Type B pancreatic cell (in vitro differentiated cells): Measurements from ENCODE around the gene CEP112. TPM values are rescaled to one million over a fixed set of nuclear protein-coding genes. Genes with fewer than 3 reads are reported as not detected.

Experiments used
- DNase-seq: peaks from one replicate; pipeline ENCODE4 v3.0.0; 2021; ENCODE audit warnings: mixed read lengths; ENCODE audit not compliant: unreplicated experiment; ENCODE audit errors: extremely low spot score
- H3K27ac Mint-ChIP-seq: 2 replicates; pipeline ENCODE4 v1.8.0; 2021; ENCODE audit warnings: mild to moderate bottlenecking, mixed read lengths
- H3K27me3 Mint-ChIP-seq: 2 replicates; pipeline ENCODE4 v1.8.0; 2021; ENCODE audit warnings: mixed read lengths
- H3K36me3 Mint-ChIP-seq: 2 replicates; pipeline ENCODE4 v1.8.0; 2021; ENCODE audit warnings: mixed read lengths
- H3K4me1 Mint-ChIP-seq: one replicate; pipeline ENCODE4 v1.8.0; 2021; ENCODE audit warnings: mixed read lengths; ENCODE audit not compliant: unreplicated experiment
- H3K4me3 Mint-ChIP-seq: 2 replicates; pipeline ENCODE4 v1.8.0; 2021; ENCODE audit warnings: mild to moderate bottlenecking, mixed read lengths
- H3K9me3 Mint-ChIP-seq: 2 replicates; pipeline ENCODE4 v1.8.0; 2021; ENCODE audit warnings: mixed read lengths
- long read RNA-seq: library from polyadenylated mRNA; unstranded; transcript quantifications from one replicate; pipeline ENCODE4 v2.0.0, GENCODE V29; 2020
- total RNA-seq: library from RNA; stranded (reverse); gene quantifications from 2 replicates; pipeline ENCODE4 v1.2.1, GENCODE V29; 2021; ENCODE audit warnings: low replicate concordance
- TF ChIP-seq, protein P1 (sequence below): fragments of 200-600 bp; sonication (generic); conservative IDR thresholded peaks from 2 replicates; pipeline ENCODE4 v1.5.0; 2021; ENCODE audit warnings: antibody characterized with exemption, mild to moderate bottlenecking

CEP112 gene
- total RNA-seq: 4.6 and 18.0 TPM in 2 replicates
- long read RNA-seq, partial matches to known transcripts: 3 of 10 reads
- long read RNA-seq, other reads (novel, unspliced or antisense): 6 of 10 reads

DNA sequence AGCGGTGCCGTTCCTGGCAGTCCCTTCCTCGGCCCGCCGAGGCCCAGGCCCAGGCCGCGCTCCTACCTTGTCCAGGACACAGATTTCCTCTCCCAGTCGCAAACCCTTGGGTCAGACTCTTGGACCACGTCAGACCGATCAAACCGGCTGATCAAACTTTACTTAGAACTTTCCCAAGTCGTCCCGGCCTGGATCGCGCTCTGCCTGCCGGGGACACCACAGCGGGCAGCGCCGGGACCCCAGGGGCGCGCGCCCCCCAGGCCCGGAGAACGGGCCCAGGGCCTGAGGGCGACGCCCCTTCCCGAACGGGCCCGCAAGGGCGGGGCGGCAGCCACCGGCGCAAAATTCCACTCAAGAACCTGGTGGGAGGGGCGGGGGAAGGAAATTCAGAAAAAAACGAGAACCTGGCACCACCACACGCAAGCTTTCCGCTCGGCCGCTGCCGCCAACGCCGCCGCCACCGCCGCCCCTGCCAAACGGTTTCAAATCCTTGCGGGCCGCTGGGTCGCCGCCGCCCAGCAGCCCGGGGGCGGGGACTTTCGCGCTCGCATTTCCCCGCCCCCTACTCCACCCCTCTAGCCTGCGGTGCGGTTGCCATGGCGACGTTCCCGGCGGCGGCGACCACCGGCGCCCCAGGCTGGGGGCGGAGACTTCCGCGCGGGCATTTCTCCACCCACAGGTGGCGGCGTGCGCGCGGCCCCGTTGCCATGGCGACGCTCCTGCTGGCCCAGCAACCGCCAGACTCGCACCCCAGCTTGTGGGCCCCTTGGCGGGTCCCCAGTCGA is at the start of gene CEP112:
TSS of gene CEP112 (minus strand) at position 541 of the 785 bp plus-strand sequence.
- DNase-seq: peak; percentile 92
- peak within 1 kb of the TSS; percentile 92 for H3K4me3 Mint-ChIP-seq
- peak within 1 kb of the TSS; percentile 66 for H3K27ac Mint-ChIP-seq
- no peaks in the 10 kb centered on the region for H3K9me3 Mint-ChIP-seq
- H3K4me1 Mint-ChIP-seq: peaks cover 13% of the 10 kb centered on the region
- peaks cover 3% of the 10 kb centered on the region for H3K27me3 Mint-ChIP-seq
- TF ChIP-seq, protein P1, sequence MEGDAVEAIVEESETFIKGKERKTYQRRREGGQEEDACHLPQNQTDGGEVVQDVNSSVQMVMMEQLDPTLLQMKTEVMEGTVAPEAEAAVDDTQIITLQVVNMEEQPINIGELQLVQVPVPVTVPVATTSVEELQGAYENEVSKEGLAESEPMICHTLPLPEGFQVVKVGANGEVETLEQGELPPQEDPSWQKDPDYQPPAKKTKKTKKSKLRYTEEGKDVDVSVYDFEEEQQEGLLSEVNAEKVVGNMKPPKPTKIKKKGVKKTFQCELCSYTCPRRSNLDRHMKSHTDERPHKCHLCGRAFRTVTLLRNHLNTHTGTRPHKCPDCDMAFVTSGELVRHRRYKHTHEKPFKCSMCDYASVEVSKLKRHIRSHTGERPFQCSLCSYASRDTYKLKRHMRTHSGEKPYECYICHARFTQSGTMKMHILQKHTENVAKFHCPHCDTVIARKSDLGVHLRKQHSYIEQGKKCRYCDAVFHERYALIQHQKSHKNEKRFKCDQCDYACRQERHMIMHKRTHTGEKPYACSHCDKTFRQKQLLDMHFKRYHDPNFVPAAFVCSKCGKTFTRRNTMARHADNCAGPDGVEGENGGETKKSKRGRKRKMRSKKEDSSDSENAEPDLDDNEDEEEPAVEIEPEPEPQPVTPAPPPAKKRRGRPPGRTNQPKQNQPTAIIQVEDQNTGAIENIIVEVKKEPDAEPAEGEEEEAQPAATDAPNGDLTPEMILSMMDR: peak; percentile 19
- no peaks in the 10 kb centered on the region for H3K36me3 Mint-ChIP-seq

DNA sequence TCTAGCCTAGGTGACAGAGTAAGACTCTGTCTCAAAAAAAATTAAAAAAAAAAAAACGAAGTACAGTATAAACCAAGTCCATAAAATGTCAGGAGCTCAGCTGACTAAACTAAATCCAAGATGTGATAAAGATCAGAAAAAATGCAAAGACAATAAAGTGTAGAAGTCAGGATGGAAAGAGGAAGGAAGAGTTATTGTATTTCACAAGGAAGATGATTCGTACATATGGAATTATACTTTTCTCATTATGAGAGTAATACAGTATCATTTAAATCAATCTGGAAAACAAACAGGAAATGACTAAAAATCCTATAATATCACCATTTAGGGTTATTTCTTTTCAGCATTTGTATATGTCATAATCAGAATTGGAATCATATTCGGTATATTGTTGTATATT is 48.7 kb upstream of the CEP112 start:
- no peaks in the 10 kb centered on the region for H3K9me3 Mint-ChIP-seq
- H3K4me3 Mint-ChIP-seq: no peak overlapping the region
- no peak overlapping the region for H3K27ac Mint-ChIP-seq
- peaks cover 12% of the 10 kb centered on the region for H3K4me1 Mint-ChIP-seq
- H3K36me3 Mint-ChIP-seq: no peaks in the 10 kb centered on the region
- TF ChIP-seq, protein P1: no peak
- no peak for DNase-seq
- peaks cover 28% of the 10 kb centered on the region for H3K27me3 Mint-ChIP-seq

DNA sequence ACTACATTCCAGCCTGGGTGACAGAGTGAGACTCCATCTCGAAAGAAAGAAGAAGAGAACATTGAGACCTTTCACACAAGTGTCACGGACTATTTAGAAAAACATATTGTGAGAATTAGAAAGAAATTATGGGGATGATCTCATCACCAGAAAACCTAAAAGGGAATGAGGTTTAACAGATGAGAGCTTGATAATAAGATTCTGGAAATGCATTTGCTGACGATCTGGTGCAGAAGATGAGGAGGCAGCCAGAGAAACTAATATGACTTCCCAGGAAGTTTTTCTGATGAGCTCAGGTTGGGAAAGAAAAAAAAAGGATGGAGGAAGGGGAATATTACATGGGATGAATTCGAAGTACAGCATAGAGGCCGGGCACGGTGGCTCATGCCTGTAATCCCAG is 48.1 kb upstream of the CEP112 start:
- peaks cover 9% of the 10 kb centered on the region for H3K4me1 Mint-ChIP-seq
- no peak overlapping the region for H3K27ac Mint-ChIP-seq
- TF ChIP-seq, protein P1: no peak
- H3K36me3 Mint-ChIP-seq: no peaks in the 10 kb centered on the region
- H3K9me3 Mint-ChIP-seq: no peaks in the 10 kb centered on the region
- no peak overlapping the region for H3K4me3 Mint-ChIP-seq
- DNase-seq: no peak
- peaks cover 28% of the 10 kb centered on the region for H3K27me3 Mint-ChIP-seq

DNA sequence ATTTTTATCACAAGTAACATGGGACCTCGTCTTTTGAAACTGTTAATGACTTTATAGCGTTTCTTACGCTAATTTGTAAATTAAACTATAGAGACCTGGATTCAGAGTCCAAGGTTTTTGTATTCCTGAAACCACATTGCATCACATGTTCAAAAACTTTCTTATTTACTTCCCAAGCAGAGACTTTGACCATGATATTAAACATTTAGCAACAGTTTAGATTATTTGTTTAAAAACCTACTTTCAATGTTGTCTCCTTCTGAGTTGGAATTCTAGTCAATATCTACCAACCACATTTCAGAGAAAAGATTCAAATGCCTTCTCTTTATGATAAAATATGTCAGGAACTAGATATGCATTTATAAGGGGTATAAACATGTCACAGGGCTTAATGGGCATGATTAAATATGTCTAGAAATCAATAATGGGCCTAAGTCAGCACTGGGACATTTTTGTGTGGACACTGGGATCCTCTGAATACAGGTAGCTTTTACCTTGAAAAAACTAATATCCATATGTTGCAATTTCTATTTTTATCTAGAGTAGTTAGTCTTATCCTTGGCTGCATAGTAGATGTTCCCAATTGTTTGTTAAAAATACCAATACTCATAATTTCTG is 43.6 kb upstream of the CEP112 start:
- DNase-seq: no peak
- Mint-ChIP-seq H3K4me3 (no peak overlapping the region), H3K4me1 (no peaks in the 10 kb centered on the region), H3K9me3 (no peaks in the 10 kb centered on the region), H3K27ac (no peak overlapping the region), H3K36me3 (no peaks in the 10 kb centered on the region), H3K27me3 (peaks cover 12% of the 10 kb centered on the region)
- TF ChIP-seq, protein P1: no peak

DNA sequence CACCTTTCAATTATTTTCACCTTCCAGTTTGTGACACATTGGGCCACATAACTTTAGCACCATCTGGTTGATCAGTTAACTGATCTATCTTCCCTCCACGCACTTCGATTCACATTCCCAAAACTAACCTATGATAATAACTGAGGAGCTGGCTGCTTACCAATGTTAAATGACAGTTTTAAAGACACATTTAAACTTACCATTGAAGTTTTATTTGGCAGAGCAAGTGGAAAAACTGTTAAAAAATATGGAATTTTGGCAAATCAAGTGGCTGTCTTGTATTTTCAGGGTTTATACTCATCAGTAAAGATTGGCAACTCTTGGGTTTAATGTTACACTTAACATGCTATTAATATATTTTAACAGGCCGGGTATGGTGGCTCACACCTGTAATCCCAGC is 42.7 kb upstream of the CEP112 start:
- Mint-ChIP-seq H3K36me3 (no peaks in the 10 kb centered on the region), H3K4me1 (no peaks in the 10 kb centered on the region), H3K4me3 (no peak overlapping the region), H3K27ac (no peak overlapping the region), H3K27me3 (peaks cover 15% of the 10 kb centered on the region), H3K9me3 (no peaks in the 10 kb centered on the region)
- TF ChIP-seq, protein P1: no peak
- no peak for DNase-seq
